Measurements from ENCODE around the gene MCC. TPM values are rescaled to one million over a fixed set of nuclear protein-coding genes. Genes with fewer than 3 reads are reported as not detected.

Gene MCC
- total RNA-seq, 1 donor from 2014 or later = 1.1 TPM

GRCh38 chr5:113255105-113255504 lies 233.1 kb downstream of the MCC start:
- intact Hi-C loops (cut with micrococcal nuclease) = no loop called here
- no peak overlapping the region for H3K27ac Mint-ChIP-seq
- no peak overlapping the region for H3K4me3 Mint-ChIP-seq
- H3K9me3 Mint-ChIP-seq = no peaks in the 10 kb centered on the region
- no peaks in the 10 kb centered on the region for H3K4me1 Mint-ChIP-seq
- DNase-seq = no peak
- no peaks in the 10 kb centered on the region for H3K36me3 Mint-ChIP-seq (ENCODE audit: low read depth)
- H3K27me3 Mint-ChIP-seq = peaks cover 25% of the 10 kb centered on the region

- H3K27me3 Mint-ChIP-seq = peaks cover 26% of the 10 kb centered on the region
- H3K9me3 Mint-ChIP-seq = no peaks in the 10 kb centered on the region
- H3K4me1 Mint-ChIP-seq = no peaks in the 10 kb centered on the region
- no peak overlapping the region for H3K4me3 Mint-ChIP-seq
- no peaks in the 10 kb centered on the region for H3K36me3 Mint-ChIP-seq (ENCODE audit: low read depth)
- no peak for DNase-seq
- no peak overlapping the region for H3K27ac Mint-ChIP-seq
- intact Hi-C loops (cut with micrococcal nuclease) = no loop called here
Measured at GRCh38 chr5:113253037-113253436, 235.2 kb downstream of the MCC start.

GRCh38 chr5:113252066-113252465 lies 236.2 kb downstream of the MCC start:
- no peaks in the 10 kb centered on the region for H3K36me3 Mint-ChIP-seq (ENCODE audit: low read depth)
- no peaks in the 10 kb centered on the region for H3K4me1 Mint-ChIP-seq
- no peaks in the 10 kb centered on the region for H3K9me3 Mint-ChIP-seq
- peaks cover 26% of the 10 kb centered on the region for H3K27me3 Mint-ChIP-seq
- DNase-seq = no peak
- intact Hi-C loops (cut with micrococcal nuclease) = no loop called here
- H3K4me3 Mint-ChIP-seq = no peak overlapping the region
- no peak overlapping the region for H3K27ac Mint-ChIP-seq

- no peak overlapping the region for H3K27ac Mint-ChIP-seq
- no peaks in the 10 kb centered on the region for H3K9me3 Mint-ChIP-seq
- no peak overlapping the region for H3K4me3 Mint-ChIP-seq
- intact Hi-C loops (cut with micrococcal nuclease) = no loop called here
- no peaks in the 10 kb centered on the region for H3K36me3 Mint-ChIP-seq (ENCODE audit: low read depth)
- peaks cover 26% of the 10 kb centered on the region for H3K27me3 Mint-ChIP-seq
- H3K4me1 Mint-ChIP-seq = no peaks in the 10 kb centered on the region
- no peak for DNase-seq
Measured at GRCh38 chr5:113250341-113250953, 237.8 kb downstream of the MCC start.

GRCh38 chr5:113249206-113249605 lies 239.0 kb downstream of the MCC start:
- Mint-ChIP-seq H3K4me1 (no peaks in the 10 kb centered on the region), H3K9me3 (no peaks in the 10 kb centered on the region), H3K36me3 (ENCODE audit: low read depth) (no peaks in the 10 kb centered on the region), H3K27ac (no peak overlapping the region), H3K27me3 (peaks cover 28% of the 10 kb centered on the region), H3K4me3 (no peak overlapping the region)
- DNase-seq = no peak
- intact Hi-C loops (cut with micrococcal nuclease) = no loop called here

- H3K4me1 Mint-ChIP-seq = no peaks in the 10 kb centered on the region
- no peak overlapping the region for H3K4me3 Mint-ChIP-seq
- H3K27ac Mint-ChIP-seq = no peak overlapping the region
- no peaks in the 10 kb centered on the region for H3K36me3 Mint-ChIP-seq (ENCODE audit: low read depth)
- H3K27me3 Mint-ChIP-seq = peaks cover 27% of the 10 kb centered on the region
- no peaks in the 10 kb centered on the region for H3K9me3 Mint-ChIP-seq
- no peak for DNase-seq
- intact Hi-C loops (cut with micrococcal nuclease) = no loop called here
Measured at GRCh38 chr5:113246361-113246870, 241.8 kb downstream of the MCC start.

GRCh38 chr5:113245427-113246225 lies 242.6 kb downstream of the MCC start:
- Mint-ChIP-seq H3K36me3 (ENCODE audit: low read depth) (no peaks in the 10 kb centered on the region), H3K27ac (no peak overlapping the region), H3K27me3 (peaks cover 32% of the 10 kb centered on the region), H3K4me3 (no peak overlapping the region), H3K4me1 (no peaks in the 10 kb centered on the region), H3K9me3 (no peaks in the 10 kb centered on the region)
- no peak for DNase-seq
- intact Hi-C loops (cut with micrococcal nuclease) = no loop called here

- Mint-ChIP-seq H3K4me1 (no peaks in the 10 kb centered on the region), H3K9me3 (no peaks in the 10 kb centered on the region), H3K4me3 (no peak overlapping the region), H3K27me3 (peaks cover 34% of the 10 kb centered on the region), H3K36me3 (ENCODE audit: low read depth) (no peaks in the 10 kb centered on the region), H3K27ac (no peak overlapping the region)
- no peak for DNase-seq
- intact Hi-C loops (cut with micrococcal nuclease) = no loop called here
Measured at GRCh38 chr5:113244966-113245365, 243.3 kb downstream of the MCC start.

GRCh38 chr5:113243349-113243664 lies 244.9 kb downstream of the MCC start:
- Mint-ChIP-seq H3K9me3 (no peaks in the 10 kb centered on the region), H3K27ac (no peak overlapping the region), H3K4me3 (no peak overlapping the region), H3K4me1 (no peaks in the 10 kb centered on the region), H3K36me3 (ENCODE audit: low read depth) (no peaks in the 10 kb centered on the region), H3K27me3 (peaks cover 29% of the 10 kb centered on the region)
- DNase-seq = no peak
- intact Hi-C loops (cut with micrococcal nuclease) = no loop called here

- no peaks in the 10 kb centered on the region for H3K36me3 Mint-ChIP-seq (ENCODE audit: low read depth)
- peaks cover 32% of the 10 kb centered on the region for H3K27me3 Mint-ChIP-seq
- H3K4me3 Mint-ChIP-seq = no peak overlapping the region
- intact Hi-C loops (cut with micrococcal nuclease) = no loop called here
- H3K9me3 Mint-ChIP-seq = no peaks in the 10 kb centered on the region
- H3K27ac Mint-ChIP-seq = no peak overlapping the region
- no peak for DNase-seq
- H3K4me1 Mint-ChIP-seq = no peaks in the 10 kb centered on the region
Measured at GRCh38 chr5:113242481-113243348, 245.5 kb downstream of the MCC start.

GRCh38 chr5:113240951-113241726 lies 247.1 kb downstream of the MCC start:
- Mint-ChIP-seq H3K9me3 (no peaks in the 10 kb centered on the region), H3K27me3 (peaks cover 31% of the 10 kb centered on the region), H3K4me1 (no peaks in the 10 kb centered on the region), H3K4me3 (no peak overlapping the region), H3K36me3 (ENCODE audit: low read depth) (no peaks in the 10 kb centered on the region), H3K27ac (no peak overlapping the region)
- no peak for DNase-seq
- intact Hi-C loops (cut with micrococcal nuclease) = no loop called here

- intact Hi-C loops (cut with micrococcal nuclease) = no loop called here
- Mint-ChIP-seq H3K4me3 (no peak overlapping the region), H3K27me3 (peaks cover 39% of the 10 kb centered on the region), H3K27ac (no peak overlapping the region), H3K4me1 (no peaks in the 10 kb centered on the region), H3K36me3 (ENCODE audit: low read depth) (no peaks in the 10 kb centered on the region), H3K9me3 (no peaks in the 10 kb centered on the region)
- no peak for DNase-seq
Measured at GRCh38 chr5:113240032-113240431, 248.2 kb downstream of the MCC start.

GRCh38 chr5:113237893-113238292 lies 250.4 kb downstream of the MCC start:
- H3K27me3 Mint-ChIP-seq = peaks cover 42% of the 10 kb centered on the region
- H3K4me3 Mint-ChIP-seq = no peak overlapping the region
- H3K27ac Mint-ChIP-seq = no peak overlapping the region
- no peaks in the 10 kb centered on the region for H3K36me3 Mint-ChIP-seq (ENCODE audit: low read depth)
- H3K4me1 Mint-ChIP-seq = no peaks in the 10 kb centered on the region
- DNase-seq = no peak
- H3K9me3 Mint-ChIP-seq = no peaks in the 10 kb centered on the region
- intact Hi-C loops (cut with micrococcal nuclease) = no loop called here

All from activated CD4-positive, alpha-beta T cell treated with anti-CD3 and anti-CD28 coated beads, Interleukin-2, amount 10 ng/mL, durations not matched to agents 24 days and 14 days (primary cell).